ENCODE data around the gene AHI1. TPM values are rescaled to one million over a fixed set of nuclear protein-coding genes. Genes with fewer than 3 reads are reported as not detected.

AHI1 gene
- total and polyA plus RNA-seq, 4 donors, result 5.2 to 51.7 (median 23.8) TPM

- no peaks in the 10 kb centered on the region for H3K27me3 ChIP-seq (ENCODE audit: control insufficient read depth in 3 of 3, insufficient read depth in 3 of 3, low read length in 2 of 3)
- H3K9me3 ChIP-seq (ENCODE audit: control insufficient read depth in 4 of 4, insufficient read depth in 3 of 4, low read length in 3 of 4), result no peaks in the 10 kb centered on the region
- DNase-seq (no peak), ATAC-seq (ENCODE audit: insufficient read depth, low FRiP score) (no peak)
- WGBS, 2 donors, result 93 to 97% methylated on average over 3 of the region's 3 CpGs
- H3K4me1 ChIP-seq (ENCODE audit: control insufficient read depth in 5 of 5, insufficient read depth in 5 of 5, low read length in 5 of 5), result no peaks in the 10 kb centered on the region
- no peak overlapping the region for H3K9ac ChIP-seq (ENCODE audit: insufficient read depth in 1 of 2, low read length in 2 of 2)
- H3K4me3 ChIP-seq, result no peak overlapping the region
- H3K36me3 ChIP-seq (ENCODE audit: control insufficient read depth in 4 of 4, insufficient read depth in 4 of 4, low read length in 4 of 4), result peaks cover 0 to 2% (median 0%) of the 10 kb centered on the region in 4 donors
- no peak for TF ChIP-seq CTCF (IDR thresholded peaks at IDR 0.05; ENCODE audit: control extremely low read depth, extremely low read depth)
- H3K27ac ChIP-seq (ENCODE audit: low read depth in 1 of 2, low read length in 1 of 2), result no peak overlapping the region
Measured at GRCh38 chr6:135334169-135334568, 163.4 kb downstream of the AHI1 start.

GRCh38 chr6:135331002-135331401, 166.5 kb downstream of the AHI1 start:
- ATAC-seq (ENCODE audit: insufficient read depth, low FRiP score) (no peak), DNase-seq (no peak)
- H3K9me3 ChIP-seq (ENCODE audit: control insufficient read depth in 4 of 4, insufficient read depth in 3 of 4, low read length in 3 of 4), result no peaks in the 10 kb centered on the region
- 38 to 70% methylated on average over 2 of the region's 2 CpGs for WGBS, 2 donors
- no peak overlapping the region for H3K4me3 ChIP-seq
- H3K36me3 ChIP-seq (ENCODE audit: control insufficient read depth in 4 of 4, insufficient read depth in 4 of 4, low read length in 4 of 4), result peaks cover 0 to 6% (median 1%) of the 10 kb centered on the region in 4 donors
- no peaks in the 10 kb centered on the region for H3K27me3 ChIP-seq (ENCODE audit: control insufficient read depth in 3 of 3, insufficient read depth in 3 of 3, low read length in 2 of 3)
- no peak overlapping the region for H3K9ac ChIP-seq (ENCODE audit: insufficient read depth in 1 of 2, low read length in 2 of 2)
- no peak for TF ChIP-seq CTCF (IDR thresholded peaks at IDR 0.05; ENCODE audit: control extremely low read depth, extremely low read depth)
- no peaks in the 10 kb centered on the region for H3K4me1 ChIP-seq (ENCODE audit: control insufficient read depth in 5 of 5, insufficient read depth in 5 of 5, low read length in 5 of 5)
- H3K27ac ChIP-seq (ENCODE audit: low read depth in 1 of 2, low read length in 1 of 2), result no peak overlapping the region

- Histone ChIP-seq H3K27me3 (ENCODE audit: control insufficient read depth in 3 of 3, insufficient read depth in 3 of 3, low read length in 2 of 3) (no peaks in the 10 kb centered on the region), H3K27ac (ENCODE audit: low read depth in 1 of 2, low read length in 1 of 2) (no peak overlapping the region), H3K9ac (ENCODE audit: insufficient read depth in 1 of 2, low read length in 2 of 2) (no peak overlapping the region), H3K4me3 (no peak overlapping the region), H3K36me3 (ENCODE audit: control insufficient read depth in 4 of 4, insufficient read depth in 4 of 4, low read length in 4 of 4) (peaks cover 0 to 6% (median 1%) of the 10 kb centered on the region in 4 donors), H3K4me1 (ENCODE audit: control insufficient read depth in 5 of 5, insufficient read depth in 5 of 5, low read length in 5 of 5) (no peaks in the 10 kb centered on the region), H3K9me3 (ENCODE audit: control insufficient read depth in 4 of 4, insufficient read depth in 3 of 4, low read length in 3 of 4) (no peaks in the 10 kb centered on the region)
- no peak for TF ChIP-seq CTCF (IDR thresholded peaks at IDR 0.05; ENCODE audit: control extremely low read depth, extremely low read depth)
- no peak for ATAC-seq (ENCODE audit: insufficient read depth, low FRiP score)
- WGBS, 2 donors, result 87 to 90% methylated on average over 13 of the region's 13 CpGs
- DNase-seq, result no peak
Measured at GRCh38 chr6:135329851-135330803, 167.4 kb downstream of the AHI1 start.
